Stimulated activated effector memory CD8-positive, alpha-beta T cell treated with anti-CD3 and anti-CD28 coated beads, Interleukin-12 subunit alpha, Interleukin-12 subunit beta, amount 100 ng/mL, for 72 hours (primary cell): ENCODE measurements around the gene CCDC192.
"Not testable (repeated sequence)": the region's sequence is repeated elsewhere in the genome, so short reads cannot be mapped to it uniquely, and the experiment has no call there.

Experiments used
- ATAC-seq: fragments of 150-1000 bp; cut with Tn5 transposase; 2 replicates; pipeline ENCODE4 v1.10.0; 2021
- DNase-seq, 2 donors: peaks; one replicate each; pipeline ENCODE4 v3.0.0; 2021 to 2022; ENCODE audit warnings: low spot score in 2 of 2
- H3K27ac Mint-ChIP-seq: one replicate; pipeline ENCODE4 v1.8.0; 2022; ENCODE audit warnings: mild to moderate bottlenecking, mixed read lengths
- H3K36me3 Mint-ChIP-seq: one replicate; pipeline ENCODE4 v1.8.0; 2022; ENCODE audit warnings: mild to moderate bottlenecking, mixed read lengths
- H3K4me1 Mint-ChIP-seq: one replicate; pipeline ENCODE4 v1.8.0; 2022; ENCODE audit warnings: mixed read lengths
- H3K4me3 Mint-ChIP-seq: one replicate; pipeline ENCODE4 v1.8.0; 2022; ENCODE audit warnings: mild to moderate bottlenecking, mixed read lengths
- H3K9me3 Mint-ChIP-seq: one replicate; pipeline ENCODE4 v1.8.0; 2022; ENCODE audit warnings: mixed read lengths

Gene CCDC192

GRCh38 chr5:127830829-127831598, 127.8 kb downstream of the CCDC192 start:
- H3K36me3 Mint-ChIP-seq: no peaks in the 10 kb centered on the region
- no peak for DNase-seq
- no peak overlapping the region for H3K4me3 Mint-ChIP-seq
- H3K9me3 Mint-ChIP-seq: no peaks in the 10 kb centered on the region
- no peaks in the 10 kb centered on the region for H3K4me1 Mint-ChIP-seq
- no peak for ATAC-seq
- H3K27ac Mint-ChIP-seq: no peak overlapping the region

- Mint-ChIP-seq H3K27ac (no peak overlapping the region), H3K9me3 (no peaks in the 10 kb centered on the region), H3K36me3 (no peaks in the 10 kb centered on the region), H3K4me1 (no peaks in the 10 kb centered on the region), H3K4me3 (no peak overlapping the region)
- no peak for DNase-seq
- no peak for ATAC-seq
These were observed 128.9 kb downstream of the CCDC192 start for GRCh38 chr5:127832067-127832466.

GRCh38 chr5:127834094-127834531, 130.9 kb downstream of the CCDC192 start:
- Mint-ChIP-seq H3K4me1 (peaks cover 8% of the 10 kb centered on the region), H3K4me3 (no peak overlapping the region), H3K9me3 (no peaks in the 10 kb centered on the region), H3K27ac (no peak overlapping the region), H3K36me3 (no peaks in the 10 kb centered on the region)
- DNase-seq: no peak
- no peak for ATAC-seq

GRCh38 chr5:127834554-127834953, 131.4 kb downstream of the CCDC192 start:
- DNase-seq (no peak), ATAC-seq (no peak)
- Mint-ChIP-seq H3K27ac (no peak overlapping the region), H3K9me3 (no peaks in the 10 kb centered on the region), H3K4me3 (no peak overlapping the region), H3K36me3 (no peaks in the 10 kb centered on the region), H3K4me1 (peaks cover 8% of the 10 kb centered on the region)

- Mint-ChIP-seq H3K4me1 (peaks cover 8% of the 10 kb centered on the region), H3K36me3 (no peaks in the 10 kb centered on the region), H3K27ac (no peak overlapping the region), H3K9me3 (no peaks in the 10 kb centered on the region), H3K4me3 (no peak overlapping the region)
- peak; percentile 76 for ATAC-seq
- no peak for DNase-seq
These were observed 135.5 kb downstream of the CCDC192 start for GRCh38 chr5:127838661-127839060.

GRCh38 chr5:127839072-127839471, 135.9 kb downstream of the CCDC192 start:
- no peak overlapping the region for H3K27ac Mint-ChIP-seq
- no peak for DNase-seq
- no peaks in the 10 kb centered on the region for H3K36me3 Mint-ChIP-seq
- no peak for ATAC-seq
- H3K4me1 Mint-ChIP-seq: peaks cover 8% of the 10 kb centered on the region
- H3K9me3 Mint-ChIP-seq: no peaks in the 10 kb centered on the region
- no peak overlapping the region for H3K4me3 Mint-ChIP-seq

- Mint-ChIP-seq H3K4me1 (peaks cover 8% of the 10 kb centered on the region), H3K9me3 (no peaks in the 10 kb centered on the region), H3K4me3 (no peak overlapping the region), H3K27ac (no peak overlapping the region), H3K36me3 (no peaks in the 10 kb centered on the region)
- ATAC-seq (no peak), DNase-seq (no peak)
These were observed 136.5 kb downstream of the CCDC192 start for GRCh38 chr5:127839496-127840197.

GRCh38 chr5:127840198-127840524, 137.0 kb downstream of the CCDC192 start:
- ATAC-seq (no peak), DNase-seq (no peak)
- Mint-ChIP-seq H3K27ac (no peak overlapping the region), H3K9me3 (no peaks in the 10 kb centered on the region), H3K36me3 (no peaks in the 10 kb centered on the region), H3K4me1 (peaks cover 8% of the 10 kb centered on the region), H3K4me3 (no peak overlapping the region)

GRCh38 chr5:127840809-127841208, 137.6 kb downstream of the CCDC192 start:
- Mint-ChIP-seq H3K4me1 (peaks cover 8% of the 10 kb centered on the region), H3K4me3 (no peak overlapping the region), H3K9me3 (no peaks in the 10 kb centered on the region), H3K36me3 (no peaks in the 10 kb centered on the region), H3K27ac (no peak overlapping the region)
- ATAC-seq (no peak), DNase-seq (no peak)

GRCh38 chr5:127844581-127845021, 141.4 kb downstream of the CCDC192 start:
- no peak overlapping the region for H3K4me3 Mint-ChIP-seq
- H3K36me3 Mint-ChIP-seq: no peaks in the 10 kb centered on the region
- ATAC-seq: no peak
- no peaks in the 10 kb centered on the region for H3K4me1 Mint-ChIP-seq
- H3K27ac Mint-ChIP-seq: no peak overlapping the region
- no peaks in the 10 kb centered on the region for H3K9me3 Mint-ChIP-seq
- DNase-seq: no peak

GRCh38 chr5:127846884-127847283, 143.7 kb downstream of the CCDC192 start:
- no peak overlapping the region for H3K4me3 Mint-ChIP-seq
- H3K36me3 Mint-ChIP-seq: no peaks in the 10 kb centered on the region
- DNase-seq (no peak), ATAC-seq (no peak)
- H3K4me1 Mint-ChIP-seq: no peaks in the 10 kb centered on the region
- no peaks in the 10 kb centered on the region for H3K9me3 Mint-ChIP-seq
- H3K27ac Mint-ChIP-seq: no peak overlapping the region

- not testable (repeated sequence) for H3K36me3 Mint-ChIP-seq, DNase-seq, H3K4me1 Mint-ChIP-seq, H3K27ac Mint-ChIP-seq, H3K9me3 Mint-ChIP-seq, H3K4me3 Mint-ChIP-seq, ATAC-seq
These were observed 144.4 kb downstream of the CCDC192 start for GRCh38 chr5:127847641-127848040.

- no peaks in the 10 kb centered on the region for H3K4me1 Mint-ChIP-seq
- no peaks in the 10 kb centered on the region for H3K9me3 Mint-ChIP-seq
- H3K27ac Mint-ChIP-seq: no peak overlapping the region
- H3K36me3 Mint-ChIP-seq: no peaks in the 10 kb centered on the region
- DNase-seq (no peak), ATAC-seq (no peak)
- H3K4me3 Mint-ChIP-seq: no peak overlapping the region
These were observed 144.9 kb downstream of the CCDC192 start for GRCh38 chr5:127848098-127848497.

- H3K4me3 Mint-ChIP-seq: no peak overlapping the region
- ATAC-seq (no peak), DNase-seq (no peak)
- H3K4me1 Mint-ChIP-seq: no peaks in the 10 kb centered on the region
- no peaks in the 10 kb centered on the region for H3K36me3 Mint-ChIP-seq
- H3K27ac Mint-ChIP-seq: no peak overlapping the region
- H3K9me3 Mint-ChIP-seq: no peaks in the 10 kb centered on the region
These were observed 146.2 kb downstream of the CCDC192 start for GRCh38 chr5:127849408-127849807.

GRCh38 chr5:127849891-127850290, 146.7 kb downstream of the CCDC192 start:
- no peak for DNase-seq
- H3K4me3 Mint-ChIP-seq: no peak overlapping the region
- no peaks in the 10 kb centered on the region for H3K9me3 Mint-ChIP-seq
- no peaks in the 10 kb centered on the region for H3K36me3 Mint-ChIP-seq
- no peak overlapping the region for H3K27ac Mint-ChIP-seq
- ATAC-seq: no peak
- H3K4me1 Mint-ChIP-seq: no peaks in the 10 kb centered on the region

GRCh38 chr5:127851964-127852363, 148.8 kb downstream of the CCDC192 start:
- ATAC-seq (no peak), DNase-seq (no peak)
- Mint-ChIP-seq H3K4me3 (no peak overlapping the region), H3K9me3 (no peaks in the 10 kb centered on the region), H3K36me3 (no peaks in the 10 kb centered on the region), H3K4me1 (peaks cover 5% of the 10 kb centered on the region), H3K27ac (no peak overlapping the region)
